BE2C (cell line): ENCODE data around the gene MYH15.
A peak's percentile ranks its signal among the peaks of the same experiment; 100 is the strongest.

Source experiments
- DNase-seq: peaks from one replicate; pipeline ENCODE4 v3.0.0-alpha.2; 2020
- H3K27me3 ChIP-seq: fragments of 250-450 bp; sonication (Bioruptor Pico); 2 replicates; pipeline ENCODE4 v1.5.1; 2020; ENCODE audit warnings: mild to moderate bottlenecking
- H3K36me3 ChIP-seq: fragments of 250-450 bp; sonication (Bioruptor Pico); 2 replicates; pipeline ENCODE4 v1.5.1; 2020; ENCODE audit warnings: mild to moderate bottlenecking
- H3K4me1 ChIP-seq: fragments of 250-450 bp; sonication (Bioruptor Pico); 2 replicates; pipeline ENCODE4 v1.5.1; 2020
- H3K4me3 ChIP-seq: 2 replicates; pipeline ENCODE4 v1.5.1; 2011; ENCODE audit warnings: low read depth, low read length
- H3K9me3 ChIP-seq: fragments of 250-450 bp; sonication (Bioruptor Pico); 2 replicates; pipeline ENCODE4 v1.5.1; 2020
- CTCF ChIP-seq: IDR thresholded peaks from 2 replicates; pipeline ENCODE4 v1.5.1; 2012; ENCODE audit warnings: mild to moderate bottlenecking, low read depth, low read length

The MYH15 gene

GRCh38 chr3:108497271-108497670 lies 13.1 kb downstream of the MYH15 start:
- Histone ChIP-seq H3K27me3 (no peaks in the 10 kb centered on the region), H3K36me3 (no peaks in the 10 kb centered on the region), H3K4me1 (peaks cover 19% of the 10 kb centered on the region), H3K4me3 (no peak overlapping the region), H3K9me3 (no peaks in the 10 kb centered on the region)
- TF ChIP-seq CTCF = no peak
- DNase-seq = no peak

- Histone ChIP-seq H3K4me3 (peak overlapping the region; percentile 40), H3K36me3 (no peaks in the 10 kb centered on the region), H3K27me3 (no peaks in the 10 kb centered on the region), H3K9me3 (no peaks in the 10 kb centered on the region), H3K4me1 (peaks cover 19% of the 10 kb centered on the region)
- TF ChIP-seq CTCF = no peak
- DNase-seq = no peak
Observed at GRCh38 chr3:108495717-108496116, 14.7 kb downstream of the MYH15 start.

- peak; percentile 28 for DNase-seq
- H3K36me3 ChIP-seq = no peaks in the 10 kb centered on the region
- H3K4me1 ChIP-seq = peaks cover 23% of the 10 kb centered on the region
- H3K4me3 ChIP-seq = peak overlapping the region; percentile 40
- H3K9me3 ChIP-seq = no peaks in the 10 kb centered on the region
- TF ChIP-seq CTCF = no peak
- no peaks in the 10 kb centered on the region for H3K27me3 ChIP-seq
Observed at GRCh38 chr3:108494906-108495531, 15.4 kb downstream of the MYH15 start.

- Histone ChIP-seq H3K27me3 (no peaks in the 10 kb centered on the region), H3K36me3 (no peaks in the 10 kb centered on the region), H3K4me1 (peaks cover 25% of the 10 kb centered on the region), H3K9me3 (no peaks in the 10 kb centered on the region), H3K4me3 (no peak overlapping the region)
- peak; percentile 60 for TF ChIP-seq CTCF
- peak; percentile 54 for DNase-seq
Observed at GRCh38 chr3:108493862-108494261, 16.5 kb downstream of the MYH15 start.

GRCh38 chr3:108491456-108491855 lies 18.9 kb downstream of the MYH15 start:
- DNase-seq = no peak
- no peak for TF ChIP-seq CTCF
- Histone ChIP-seq H3K9me3 (no peaks in the 10 kb centered on the region), H3K4me3 (no peak overlapping the region), H3K4me1 (peaks cover 32% of the 10 kb centered on the region), H3K27me3 (no peaks in the 10 kb centered on the region), H3K36me3 (no peaks in the 10 kb centered on the region)

GRCh38 chr3:108489776-108490175 lies 20.6 kb downstream of the MYH15 start:
- peak; percentile 85 for TF ChIP-seq CTCF

More at GRCh38 chr3:108489776-108490175, 20.6 kb downstream of the MYH15 start:
- H3K27me3 ChIP-seq = no peaks in the 10 kb centered on the region
- no peak overlapping the region for H3K4me3 ChIP-seq
- H3K4me1 ChIP-seq = peaks cover 36% of the 10 kb centered on the region
- no peaks in the 10 kb centered on the region for H3K36me3 ChIP-seq
- DNase-seq = peak; percentile 48
- no peaks in the 10 kb centered on the region for H3K9me3 ChIP-seq
